GM12872 (cell line): ENCODE results near the gene ANKRD66.

Experiments used
- CTCF ChIP-seq: IDR thresholded peaks from 3 replicates; pipeline ENCODE4 v1.5.1; 2011; ENCODE audit warnings: low read depth, mild to moderate bottlenecking, low read length, moderate library complexity; ENCODE audit not compliant: insufficient read depth

ANKRD66 gene

GRCh38 chr6:46756469-46757213 lies 9.9 kb downstream of the ANKRD66 start:
- no peak for TF ChIP-seq CTCF

GRCh38 chr6:46757214-46757596 lies 10.5 kb downstream of the ANKRD66 start:
- TF ChIP-seq CTCF, result no peak

- no peak for TF ChIP-seq CTCF
Measured at GRCh38 chr6:46758960-46759753, 12.4 kb downstream of the ANKRD66 start.

GRCh38 chr6:46760925-46761324 lies 14.2 kb downstream of the ANKRD66 start:
- no peak for TF ChIP-seq CTCF

- no peak for TF ChIP-seq CTCF
Measured at GRCh38 chr6:46763466-46763865, 16.7 kb downstream of the ANKRD66 start.

GRCh38 chr6:46764961-46765360 lies 18.2 kb downstream of the ANKRD66 start:
- no peak for TF ChIP-seq CTCF

- TF ChIP-seq CTCF, result no peak
Measured at GRCh38 chr6:46772016-46772415, 25.3 kb downstream of the ANKRD66 start.
